ENCODE data around the gene FOXD2.

DNA sequence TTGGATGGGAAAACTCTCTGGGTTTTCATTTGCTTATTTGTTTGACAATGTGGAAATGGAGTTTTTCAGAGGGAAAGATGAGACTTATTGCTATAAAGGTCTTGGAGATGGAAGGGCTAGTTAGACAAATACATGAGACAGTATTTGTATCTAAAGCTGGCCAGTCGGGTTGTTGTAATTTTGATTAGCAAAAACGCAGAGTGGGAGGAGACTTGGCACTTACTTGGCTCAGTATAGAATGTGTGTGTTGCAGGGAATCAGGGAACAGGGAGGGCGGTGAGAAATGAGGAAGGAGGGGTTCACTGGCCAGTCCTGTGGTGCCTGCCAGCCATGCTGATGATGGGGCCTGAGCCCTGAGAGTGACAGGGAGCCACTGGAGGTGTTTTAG is 27.8 kb upstream of the FOXD2 start:
- TF ChIP-seq, protein P1, sequence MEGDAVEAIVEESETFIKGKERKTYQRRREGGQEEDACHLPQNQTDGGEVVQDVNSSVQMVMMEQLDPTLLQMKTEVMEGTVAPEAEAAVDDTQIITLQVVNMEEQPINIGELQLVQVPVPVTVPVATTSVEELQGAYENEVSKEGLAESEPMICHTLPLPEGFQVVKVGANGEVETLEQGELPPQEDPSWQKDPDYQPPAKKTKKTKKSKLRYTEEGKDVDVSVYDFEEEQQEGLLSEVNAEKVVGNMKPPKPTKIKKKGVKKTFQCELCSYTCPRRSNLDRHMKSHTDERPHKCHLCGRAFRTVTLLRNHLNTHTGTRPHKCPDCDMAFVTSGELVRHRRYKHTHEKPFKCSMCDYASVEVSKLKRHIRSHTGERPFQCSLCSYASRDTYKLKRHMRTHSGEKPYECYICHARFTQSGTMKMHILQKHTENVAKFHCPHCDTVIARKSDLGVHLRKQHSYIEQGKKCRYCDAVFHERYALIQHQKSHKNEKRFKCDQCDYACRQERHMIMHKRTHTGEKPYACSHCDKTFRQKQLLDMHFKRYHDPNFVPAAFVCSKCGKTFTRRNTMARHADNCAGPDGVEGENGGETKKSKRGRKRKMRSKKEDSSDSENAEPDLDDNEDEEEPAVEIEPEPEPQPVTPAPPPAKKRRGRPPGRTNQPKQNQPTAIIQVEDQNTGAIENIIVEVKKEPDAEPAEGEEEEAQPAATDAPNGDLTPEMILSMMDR (conservative IDR thresholded peaks at IDR 0.05; ENCODE audit: low read length) = no peak
- no peak for TF ChIP-seq EZH2phosphoT487 (IDR thresholded peaks at IDR 0.05; ENCODE audit: borderline replicate concordance)
